H1 (cell line): ENCODE results near the gene STEAP1B. TPM values are rescaled to one million over a fixed set of nuclear protein-coding genes. Genes with fewer than 3 reads are reported as not detected.

Experiments used
- CTCF ChIA-PET: fragments of 300-600 bp; sonication (Branson Sonifier 250); formaldehyde crosslinking; loops from one replicate; lab custom pipeline; 2021; ENCODE audit not compliant: partially characterized antibody; lab: Charles Lee
- POLR2A ChIA-PET: fragments of 300-600 bp; sonication (Branson Sonifier 250); formaldehyde crosslinking; loops from one replicate; lab custom pipeline; 2021; ENCODE audit warnings: inconsistent platforms; ENCODE audit not compliant: partially characterized antibody; lab: Charles Lee
- DNase-seq, 2 experiments: peaks; one replicate each; pipeline versions ENCODE4 v3.0.0 to v3.0.0-alpha.2; 2010 to 2022; ENCODE audit warnings: low spot score in 2 of 2, low read depth in 1 of 2, mixed read lengths in 1 of 2
- FAIRE-seq: peaks from 2 replicates; lab custom pipeline; 2011; peaks lifted over from hg19 to GRCh38; lab: Jason Lieb, UNC
- H2AFZ ChIP-seq: 2 replicates; pipeline ENCODE4 v1.8.1; 2012; ENCODE audit warnings: low read length, inconsistent platforms
- H2AK5ac ChIP-seq: 2 replicates; pipeline ENCODE4 v1.6.1; 2013; ENCODE audit warnings: low read depth, low read length
- H2BK120ac ChIP-seq: replicated peaks from 2 replicates; pipeline ENCODE3; 2013; ENCODE audit warnings: low read depth, low read length, inconsistent platforms
- H2BK12ac ChIP-seq: 2 replicates; pipeline ENCODE4 v1.6.1; 2013; ENCODE audit warnings: low read depth, low read length
- H2BK15ac ChIP-seq: 2 replicates; pipeline ENCODE4 v1.6.1; 2013; ENCODE audit warnings: low read length
- H2BK20ac ChIP-seq: 2 replicates; pipeline ENCODE4 v1.6.1; 2013; ENCODE audit warnings: low read length
- H2BK5ac ChIP-seq: 2 replicates; pipeline ENCODE4 v1.6.1; 2013; ENCODE audit warnings: low read depth, low read length
- H3K14ac ChIP-seq: 2 replicates; pipeline ENCODE4 v1.6.1; 2013; ENCODE audit warnings: inconsistent platforms; ENCODE audit not compliant: insufficient read length
- H3K18ac ChIP-seq: 2 replicates; pipeline ENCODE4 v1.6.1; 2013; ENCODE audit warnings: low read length; ENCODE audit errors: extremely low read depth
- H3K23ac ChIP-seq: 2 replicates; pipeline ENCODE4 v1.6.1; 2013; ENCODE audit warnings: inconsistent platforms; ENCODE audit not compliant: insufficient read length
- H3K23me2 ChIP-seq: 2 replicates; pipeline ENCODE4 v1.6.1; 2013; ENCODE audit warnings: low read depth, low read length
- H3K27ac ChIP-seq: 2 replicates; pipeline ENCODE4 v1.6.1; 2011; ENCODE audit warnings: low read depth, low read length, inconsistent platforms
- H3K27me3 ChIP-seq, 4 experiments: replicated peaks in 1 of 4; 1 replicate in 1 of 4; 2 replicates in 3 of 4; pipeline versions ENCODE4 v1.6.1 to v1.8.1; 2011 to 2013; ENCODE audit warnings: low read length in 3 of 4, mild to moderate bottlenecking in 3 of 4, inconsistent platforms in 2 of 4, mixed read lengths in 2 of 4, moderate library complexity in 1 of 4; ENCODE audit not compliant: control insufficient read depth in 3 of 4, insufficient read depth in 3 of 4; ENCODE audit errors: extremely low read depth in 1 of 4
- H3K36me3 ChIP-seq, 4 experiments: 2 replicates each; pipeline versions ENCODE4 v1.6.1 to v1.8.1; 2011 to 2013; ENCODE audit warnings: mild to moderate bottlenecking in 4 of 4, low read length in 3 of 4, moderate library complexity in 2 of 4, control low read depth in 1 of 4, inconsistent platforms in 1 of 4; ENCODE audit not compliant: insufficient read depth in 4 of 4, control insufficient read depth in 2 of 4
- H3K4ac ChIP-seq: replicated peaks from 2 replicates; pipeline ENCODE3; 2013; ENCODE audit warnings: low read length, low read depth, mixed read lengths, inconsistent platforms; ENCODE audit not compliant: insufficient read length
- H3K4me1 ChIP-seq, 4 experiments: replicated peaks in 1 of 4; 1 replicate in 1 of 4; 2 replicates in 3 of 4; pipeline versions ENCODE4 v1.6.1 to v1.8.1; 2011 to 2013; ENCODE audit warnings: low read length in 3 of 4, inconsistent platforms in 2 of 4, mixed read lengths in 1 of 4; ENCODE audit not compliant: insufficient read depth in 4 of 4, control insufficient read depth in 3 of 4
- H3K4me2 ChIP-seq, 2 experiments: 2 replicates each; pipeline versions ENCODE4 v1.6.1 to v1.8.1; 2011 to 2013; ENCODE audit warnings: low read depth in 2 of 2, low read length in 2 of 2, control low read depth in 1 of 2, inconsistent platforms in 1 of 2, mild to moderate bottlenecking in 1 of 2; ENCODE audit not compliant: insufficient read depth in 1 of 2
- H3K4me3 ChIP-seq, 4 experiments: fragments of 200-600, 300-600 bp in 1 of 4; sonication (generic), shearing (Covaris generic), sonication (Bioruptor Twin) in 1 of 4; 2 replicates each; pipeline versions ENCODE4 v1.5.1 to v1.8.1; 2011 to 2016; ENCODE audit warnings: low read length in 4 of 4, low read depth in 3 of 4, control low read depth in 2 of 4, inconsistent platforms in 2 of 4, mild to moderate bottlenecking in 2 of 4, mixed read lengths in 1 of 4, moderate library complexity in 1 of 4; ENCODE audit not compliant: insufficient read depth in 2 of 4; ENCODE audit errors: extremely low read depth in 1 of 4
- H3K56ac ChIP-seq: replicated peaks from 2 replicates; pipeline ENCODE3; 2013; ENCODE audit warnings: low read depth, mild to moderate bottlenecking, mixed read lengths, low read length, inconsistent platforms; ENCODE audit not compliant: insufficient read length
- H3K79me1 ChIP-seq: 2 replicates; pipeline ENCODE4 v1.6.1; 2013; ENCODE audit warnings: low read depth, low read length, control low read depth
- H3K79me2 ChIP-seq, 2 experiments: 2 replicates each; pipeline versions ENCODE4 v1.6.1 to v1.8.1; 2012 to 2013; ENCODE audit warnings: low read length in 2 of 2, mild to moderate bottlenecking in 2 of 2, inconsistent platforms in 1 of 2; ENCODE audit not compliant: insufficient read depth in 2 of 2, control insufficient read depth in 1 of 2
- H3K9ac ChIP-seq, 4 experiments: replicated peaks in 1 of 4; 1 replicate in 1 of 4; 2 replicates in 3 of 4; pipeline versions ENCODE4 v1.6.1 to v1.8.1; 2011 to 2013; ENCODE audit warnings: low read depth in 3 of 4, low read length in 3 of 4, control low read depth in 2 of 4, mild to moderate bottlenecking in 2 of 4, moderate library complexity in 2 of 4, inconsistent platforms in 1 of 4; ENCODE audit errors: extremely low read depth in 1 of 4
- H3K9me3 ChIP-seq, 2 experiments: 2 replicates each; pipeline versions ENCODE4 v1.6.1 to v1.8.1; 2012 to 2013; ENCODE audit warnings: mild to moderate bottlenecking in 2 of 2, moderate library complexity in 2 of 2, control low read depth in 1 of 2, inconsistent platforms in 1 of 2, low read depth in 1 of 2, low read length in 1 of 2, mixed read lengths in 1 of 2; ENCODE audit not compliant: insufficient read depth in 2 of 2
- H4K20me1 ChIP-seq, 2 experiments: replicated peaks in 1 of 2; 2 replicates each; pipeline versions ENCODE3 to v1.8.1; 2011 to 2013; ENCODE audit warnings: inconsistent platforms in 2 of 2, low read length in 2 of 2, mild to moderate bottlenecking in 1 of 2; ENCODE audit not compliant: insufficient read depth in 2 of 2, control insufficient read depth in 1 of 2
- H4K5ac ChIP-seq: 2 replicates; pipeline ENCODE4 v1.6.1; 2013; ENCODE audit warnings: low read length, low read depth, mixed read lengths, inconsistent platforms; ENCODE audit not compliant: insufficient read length
- H4K8ac ChIP-seq: 2 replicates; pipeline ENCODE4 v1.8.0; 2013; ENCODE audit warnings: mild to moderate bottlenecking, moderate library complexity, low read length, inconsistent platforms; ENCODE audit not compliant: insufficient read depth; ENCODE audit errors: extremely low read depth
- H4K91ac ChIP-seq: replicated peaks from 2 replicates; pipeline ENCODE3; 2013; ENCODE audit warnings: low read length, mixed read lengths, inconsistent platforms; ENCODE audit not compliant: insufficient read length
- ASH2L ChIP-seq: fragments of 200-600, 300-600 bp; sonication (generic); IDR thresholded peaks from one replicate; pipeline ENCODE4 v1.7.1; 2017; ENCODE audit warnings: low read length
- PHF8 ChIP-seq: fragments of 200-600 bp; sonication (generic); conservative IDR thresholded peaks from 2 replicates; pipeline ENCODE4 v1.7.1; 2012; ENCODE audit warnings: low read depth, mild to moderate bottlenecking, inconsistent platforms, low read length, moderate library complexity
- POU5F1 ChIP-seq: IDR thresholded peaks from 2 replicates; pipeline ENCODE4 v1.6.1; 2011; ENCODE audit warnings: low read depth, mild to moderate bottlenecking, low read length, moderate library complexity
- SP2 ChIP-seq: IDR thresholded peaks from 2 replicates; pipeline ENCODE4 v1.6.1; 2012; ENCODE audit warnings: mild to moderate bottlenecking, low read length, inconsistent platforms
- YY1 ChIP-seq: IDR thresholded peaks from 2 replicates; pipeline ENCODE4 v1.6.1; 2011; ENCODE audit warnings: low read depth, mild to moderate bottlenecking, low read length
- WGBS, 2 experiments: shearing (Covaris generic) in 1 of 2; methylation state at CpG; one replicate each; pipeline versions ENCODE4 v1.1.6 to v1.1.7; 2013 to 2015; ENCODE audit warnings: low lambda C conversion rate in 2 of 2, mixed read lengths in 2 of 2, inconsistent platforms in 1 of 2, low coverage in 1 of 2, missing lambda C conversion rate in 1 of 2; ENCODE audit not compliant: insufficient replicate concordance in 2 of 2, insufficient coverage in 1 of 2, insufficient read length in 1 of 2; ENCODE audit errors: extremely low coverage in 1 of 2, missing lambda C conversion rate in 1 of 2; 5-methylcytosine and 5-hydroxymethylcytosine counted together
- polyA plus RNA-seq, 7 experiments: library from polyadenylated mRNA; depleted of rRNA in 3 of 7; stranded (reverse) in 5 of 7; unstranded in 2 of 7; fragments of >200 nt in 5 of 7; fragments of 200-250 nt in 2 of 7; gene quantifications; 1 replicate in 5 of 7; 2 replicates in 1 of 7; 4 replicates in 1 of 7; pipeline versions ENCODE4 v1.2.1 to v1.2.3, GENCODE V29; 2011 to 2013; ENCODE audit warnings: missing spikeins in 2 of 7, mixed read lengths in 2 of 7
- total RNA-seq: library from RNA; stranded (reverse); fragmentation: NEBNext Ultra II Directional; extraction: Animal tissue kit (Norgen Biotek cat#: 25700); gene quantifications from 2 replicates; pipeline ENCODE4 v1.2.1, GENCODE V29; 2021
- TF ChIP-seq, protein P1 (sequence below): IDR thresholded peaks from 2 replicates; pipeline ENCODE4 v1.6.1; 2011; ENCODE audit warnings: low read length, improper control_type of control experiment

Gene STEAP1B
- total and polyA plus RNA-seq, 2 of the 8 experiments (the other 6 are each of a cell fraction or from before 2014, with no cell fraction given), result 5.4 to 8.7 TPM

- no peak overlapping the region for H3K4me2 ChIP-seq
- no peak overlapping the region for H2BK20ac ChIP-seq
- H3K9me3 ChIP-seq, result no peaks in the 10 kb centered on the region
- H2AFZ ChIP-seq, result no peak overlapping the region
- WGBS, 2 experiments, result 86% methylated on average over 1 of the region's 1 CpG; no CpG with 5 or more reads in 1 of the 2 experiments
- H2AK5ac ChIP-seq, result no peak overlapping the region
- no peaks in the 10 kb centered on the region for H3K79me1 ChIP-seq
- no peak overlapping the region for H3K56ac ChIP-seq
- H3K79me2 ChIP-seq, result no peaks in the 10 kb centered on the region
- H2BK120ac ChIP-seq, result no peak overlapping the region
- H3K23me2 ChIP-seq, result peaks cover 5% of the 10 kb centered on the region; the same call in 1 of the 2 replicates
- H4K91ac ChIP-seq, result no peak overlapping the region
- H3K27ac ChIP-seq, result no peak overlapping the region
- no peak overlapping the region for H4K8ac ChIP-seq
- no peak overlapping the region for H2BK5ac ChIP-seq
- H3K4ac ChIP-seq, result no peak overlapping the region
- H3K27me3 ChIP-seq, result no peaks in the 10 kb centered on the region
- H3K36me3 ChIP-seq, result no peaks in the 10 kb centered on the region
- H3K9ac ChIP-seq, result no peak overlapping the region
- H3K4me3 ChIP-seq, result no peak overlapping the region
- no peak overlapping the region for H3K23ac ChIP-seq
- CTCF ChIA-PET, result interaction anchor here (0.6 to 1.0 kb wide), 3 partner anchors 37 to 438 kb away, joined by 3 to 4 read pairs (median 3); no protein-coding TSS in a partner anchor
- FAIRE-seq (no peak), DNase-seq (no peak)
- H3K18ac ChIP-seq, result no peak overlapping the region
- no peak overlapping the region for H2BK12ac ChIP-seq
- H4K20me1 ChIP-seq, result no peaks in the 10 kb centered on the region
- POLR2A ChIA-PET, result no interaction called here
- H4K5ac ChIP-seq, result no peak overlapping the region
- peaks cover 0 to 7% (median 3%) of the 10 kb centered on the region in 4 experiments; a peak in 3 of 7 replicates for H3K4me1 ChIP-seq
- no peak overlapping the region for H2BK15ac ChIP-seq
- TF ChIP-seq PHF8, result no peak
- TF ChIP-seq, protein P1, sequence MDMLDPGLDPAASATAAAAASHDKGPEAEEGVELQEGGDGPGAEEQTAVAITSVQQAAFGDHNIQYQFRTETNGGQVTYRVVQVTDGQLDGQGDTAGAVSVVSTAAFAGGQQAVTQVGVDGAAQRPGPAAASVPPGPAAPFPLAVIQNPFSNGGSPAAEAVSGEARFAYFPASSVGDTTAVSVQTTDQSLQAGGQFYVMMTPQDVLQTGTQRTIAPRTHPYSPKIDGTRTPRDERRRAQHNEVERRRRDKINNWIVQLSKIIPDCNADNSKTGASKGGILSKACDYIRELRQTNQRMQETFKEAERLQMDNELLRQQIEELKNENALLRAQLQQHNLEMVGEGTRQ, result no peak
- no peak for TF ChIP-seq SP2
- TF ChIP-seq ASH2L, result no peak
- TF ChIP-seq YY1, result no peak
- TF ChIP-seq POU5F1, result no peak
- no peak overlapping the region for H3K14ac ChIP-seq
Measured at GRCh38 chr7:22548313-22548712, 48.3 kb upstream of the STEAP1B start.
